GM18870 (cell line): ENCODE measurements around the gene PRSS48.
"Not testable (repeated sequence)": the region's sequence is repeated elsewhere in the genome, so short reads cannot be mapped to it uniquely, and the experiment has no call there.

Experiments used
- ATAC-seq: cut with Tn5 transposase; IDR thresholded peaks from one replicate; pipeline ENCODE4 v1.9.1; 2021; ENCODE audit warnings: moderate library complexity; ENCODE audit not compliant: unreplicated experiment

The PRSS48 gene, protein sequence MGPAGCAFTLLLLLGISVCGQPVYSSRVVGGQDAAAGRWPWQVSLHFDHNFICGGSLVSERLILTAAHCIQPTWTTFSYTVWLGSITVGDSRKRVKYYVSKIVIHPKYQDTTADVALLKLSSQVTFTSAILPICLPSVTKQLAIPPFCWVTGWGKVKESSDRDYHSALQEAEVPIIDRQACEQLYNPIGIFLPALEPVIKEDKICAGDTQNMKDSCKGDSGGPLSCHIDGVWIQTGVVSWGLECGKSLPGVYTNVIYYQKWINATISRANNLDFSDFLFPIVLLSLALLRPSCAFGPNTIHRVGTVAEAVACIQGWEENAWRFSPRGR

DNA sequence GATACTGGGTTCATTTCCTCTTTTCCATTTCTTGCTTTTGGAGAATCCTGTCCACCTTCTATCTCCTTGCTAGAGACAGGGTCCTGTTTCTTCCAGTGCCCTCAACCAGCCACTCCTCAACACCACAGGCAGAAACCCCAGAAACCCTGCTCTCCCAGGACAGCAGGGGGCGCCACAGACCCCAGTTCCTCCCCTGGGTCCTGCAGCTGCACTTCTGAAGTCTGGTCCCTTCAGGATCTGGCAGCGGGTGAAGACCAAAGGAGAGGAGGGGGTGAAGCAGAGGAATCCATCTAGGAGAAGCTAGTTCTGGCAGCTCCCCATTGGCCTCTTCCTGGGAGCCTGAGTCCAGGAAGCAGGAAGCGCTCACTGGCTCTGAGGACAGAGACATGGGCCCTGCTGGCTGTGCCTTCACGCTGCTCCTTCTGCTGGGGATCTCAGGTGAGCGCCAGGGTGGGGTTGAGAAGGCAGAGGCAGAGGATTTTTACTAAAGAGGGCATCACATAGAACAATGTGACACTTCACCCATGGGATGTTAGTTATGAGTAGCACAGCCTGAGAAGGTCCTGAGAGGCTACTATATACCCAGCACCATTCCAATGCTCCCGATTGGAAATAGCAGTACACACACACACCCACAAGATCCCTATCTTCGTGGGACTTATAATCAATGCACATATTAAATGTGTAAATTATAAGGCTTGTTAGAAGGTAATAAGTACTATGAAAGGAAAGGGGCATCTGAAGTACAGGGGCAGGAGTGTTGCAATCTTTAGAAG is at the start of gene PRSS48:
PRSS48 (plus strand) TSS at position 375 of the 776 bp plus-strand sequence; CDS start at position 387, 12 bp downstream.
- ATAC-seq: no peak

- no peak for ATAC-seq
Measured at GRCh38 chr4:151227172-151227571, 49.8 kb upstream of the PRSS48 start.

- ATAC-seq: no peak
Measured at GRCh38 chr4:151227731-151228130, 49.2 kb upstream of the PRSS48 start.

DNA sequence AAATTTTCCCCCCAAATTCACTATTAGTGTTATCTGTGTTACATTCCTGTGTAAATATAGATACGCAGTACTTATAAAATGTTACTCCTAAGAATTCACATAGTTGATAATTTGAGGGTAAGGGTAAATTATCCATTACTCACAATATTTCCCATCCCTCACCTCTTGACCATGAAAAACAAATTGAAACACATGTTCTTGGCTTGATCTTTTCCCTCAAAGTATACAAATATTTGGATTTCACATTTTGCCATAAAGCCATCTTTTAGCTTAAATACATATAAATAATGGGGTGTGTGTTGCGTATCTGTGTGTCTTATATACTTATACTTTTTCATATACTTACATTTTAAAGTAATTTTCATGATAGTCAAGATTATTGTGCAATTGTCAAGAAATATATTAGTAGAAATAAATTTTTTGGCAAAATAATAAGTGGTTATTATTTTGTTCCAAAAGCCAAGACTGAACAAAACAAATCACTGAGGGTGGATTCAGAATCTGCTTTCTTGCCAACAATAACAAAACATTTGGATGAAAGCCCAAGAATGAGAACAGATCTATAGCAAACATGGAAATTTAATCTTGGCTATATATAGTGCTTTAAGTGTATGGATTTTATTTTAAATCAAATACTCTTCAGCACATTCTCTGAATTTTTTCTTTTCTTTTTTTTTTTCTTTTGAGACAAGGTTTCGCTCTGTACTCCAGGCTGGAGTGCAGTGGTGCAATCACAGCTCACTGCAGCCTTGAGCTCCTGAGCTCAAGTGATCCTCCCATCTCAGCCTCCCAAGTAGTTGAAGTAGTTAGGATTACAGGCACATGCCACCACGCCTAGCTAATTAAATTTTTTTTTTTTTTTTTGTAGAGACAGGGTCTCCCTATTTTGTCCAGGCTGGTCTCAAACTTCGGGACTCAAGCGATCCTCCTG is 48.5 kb upstream of the PRSS48 start:
- ATAC-seq: no peak

- no peak for ATAC-seq
Measured at GRCh38 chr4:151231915-151232595, 44.9 kb upstream of the PRSS48 start.

- no peak for ATAC-seq
Measured at GRCh38 chr4:151233600-151233999, 43.4 kb upstream of the PRSS48 start.

GRCh38 chr4:151235373-151235772 is 41.6 kb upstream of the PRSS48 start:
- not testable (repeated sequence) for ATAC-seq

DNA sequence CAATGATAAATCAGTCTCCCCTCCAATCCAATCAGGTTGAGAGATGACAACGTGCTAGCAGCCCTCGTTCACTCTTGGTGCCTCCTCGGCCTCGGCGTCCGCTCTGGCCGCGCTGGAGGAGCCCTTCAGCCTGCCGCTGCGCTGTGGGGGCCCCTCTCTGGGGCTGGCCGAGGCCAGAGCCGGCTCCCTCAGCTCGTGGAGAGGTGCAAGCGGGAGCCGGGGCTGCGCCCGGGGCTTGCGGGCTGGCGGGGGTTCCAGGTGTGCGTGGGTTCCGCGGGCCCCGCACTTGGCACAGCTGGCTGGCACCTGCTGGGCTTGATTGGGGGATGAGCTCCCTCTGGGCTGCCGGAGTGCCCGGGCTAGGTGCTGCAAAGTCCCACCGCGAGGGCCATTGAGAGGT is 40.9 kb upstream of the PRSS48 start:
- no peak for ATAC-seq

DNA sequence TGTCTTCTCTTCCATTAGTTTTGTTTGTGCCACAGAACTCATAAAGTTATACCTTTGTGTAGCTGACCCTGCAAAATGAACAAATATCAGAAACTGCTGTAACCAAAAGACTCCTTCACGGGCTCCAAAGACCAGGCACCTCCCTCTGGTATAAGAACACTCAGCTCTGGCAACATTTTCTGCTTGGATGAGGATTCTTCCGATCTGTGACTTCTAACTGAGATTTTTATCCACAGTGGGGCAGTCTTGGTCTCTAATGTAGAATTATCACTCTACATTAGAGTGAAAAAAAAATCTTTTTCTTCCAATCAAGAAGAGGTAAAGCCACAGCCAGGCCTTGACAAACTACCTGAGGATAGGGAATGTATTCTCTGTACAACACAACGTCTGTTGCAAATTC is 38.5 kb upstream of the PRSS48 start:
- no peak for ATAC-seq

DNA sequence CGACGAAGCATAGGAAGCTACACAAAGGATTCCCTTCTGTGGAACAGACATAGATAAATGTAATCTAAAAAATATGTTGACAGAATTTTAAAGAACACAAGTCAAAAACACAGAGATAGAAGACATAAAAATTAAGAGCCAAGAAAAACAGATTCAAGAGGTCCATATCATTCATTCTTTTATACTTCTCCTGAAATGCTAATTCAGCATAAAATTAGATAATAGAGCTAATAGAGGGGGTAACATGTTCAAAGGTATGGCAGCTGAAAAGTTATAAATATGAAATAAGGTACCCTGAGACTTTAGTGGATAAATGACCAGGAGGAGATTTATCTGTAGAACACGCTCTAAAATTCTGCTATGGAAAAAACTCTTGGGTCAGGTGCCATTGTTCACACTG is 37.4 kb upstream of the PRSS48 start:
- ATAC-seq: no peak

GRCh38 chr4:151242305-151242704 is 34.7 kb upstream of the PRSS48 start:
- ATAC-seq: no peak

- ATAC-seq: no peak
Measured at GRCh38 chr4:151246742-151247141, 30.2 kb upstream of the PRSS48 start.

DNA sequence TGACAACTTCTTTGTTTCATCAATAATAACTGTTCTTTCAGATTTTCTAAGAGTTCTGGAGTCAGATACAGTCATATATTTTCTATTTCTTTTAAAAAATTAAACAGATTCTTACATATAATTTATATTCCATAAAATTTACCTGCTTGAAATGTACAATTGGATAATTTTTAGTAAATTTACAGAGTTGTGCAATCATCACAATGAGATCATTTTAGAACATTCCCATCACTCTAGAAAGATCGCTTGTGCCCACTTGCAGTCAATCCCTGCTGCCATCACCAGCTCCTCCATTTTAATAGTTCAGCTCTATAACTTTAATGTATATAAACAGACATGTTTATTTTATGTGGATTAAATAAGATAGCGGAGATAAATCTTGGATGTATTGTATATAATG is 29.6 kb upstream of the PRSS48 start:
- no peak for ATAC-seq

GRCh38 chr4:151248519-151248918 is 28.4 kb upstream of the PRSS48 start:
- ATAC-seq: no peak

- no peak for ATAC-seq
Measured at GRCh38 chr4:151250706-151251105, 26.3 kb upstream of the PRSS48 start.

- no peak for ATAC-seq
Measured at GRCh38 chr4:151251603-151252304, 25.2 kb upstream of the PRSS48 start.

DNA sequence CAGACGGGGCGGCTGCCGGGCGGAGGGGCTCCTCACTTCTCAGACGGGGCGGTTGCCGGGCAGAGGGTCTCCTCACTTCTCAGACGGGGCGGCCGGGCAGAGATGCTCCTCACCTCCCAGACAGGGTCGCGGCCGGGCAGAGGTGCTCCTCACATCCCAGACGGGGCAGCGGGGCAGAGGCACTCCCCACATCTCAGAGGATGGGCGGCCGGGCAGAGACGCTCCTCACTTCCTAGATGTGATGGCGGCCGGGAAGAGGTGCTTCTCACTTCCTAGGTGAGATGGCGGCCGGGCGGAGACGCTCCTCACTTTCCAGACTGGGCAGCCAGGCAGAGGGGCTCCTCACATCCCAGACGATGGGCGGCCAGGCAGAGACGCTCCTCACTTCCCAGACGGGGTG is 21.7 kb upstream of the PRSS48 start:
- ATAC-seq: not testable (repeated sequence)

DNA sequence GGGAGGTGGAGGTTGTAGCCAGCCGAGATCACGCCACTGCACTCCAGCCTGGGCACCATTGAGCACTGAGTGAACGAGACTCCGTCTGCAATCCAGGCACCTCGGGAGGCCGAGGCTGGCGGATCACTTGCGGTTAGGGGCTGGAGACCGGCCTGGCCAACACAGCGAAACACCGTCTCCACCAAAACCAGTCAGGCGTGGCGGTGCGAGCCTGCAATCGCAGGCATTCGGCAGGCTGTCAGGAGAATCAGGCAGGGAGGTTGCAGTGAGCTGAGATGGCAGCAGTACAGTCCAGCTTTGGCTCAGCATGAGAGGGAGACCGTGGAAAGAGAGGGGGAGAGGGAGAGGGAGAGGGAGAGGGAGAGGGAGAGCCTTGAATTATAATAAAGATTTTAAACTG is 21.3 kb upstream of the PRSS48 start:
- ATAC-seq: not testable (repeated sequence)

DNA sequence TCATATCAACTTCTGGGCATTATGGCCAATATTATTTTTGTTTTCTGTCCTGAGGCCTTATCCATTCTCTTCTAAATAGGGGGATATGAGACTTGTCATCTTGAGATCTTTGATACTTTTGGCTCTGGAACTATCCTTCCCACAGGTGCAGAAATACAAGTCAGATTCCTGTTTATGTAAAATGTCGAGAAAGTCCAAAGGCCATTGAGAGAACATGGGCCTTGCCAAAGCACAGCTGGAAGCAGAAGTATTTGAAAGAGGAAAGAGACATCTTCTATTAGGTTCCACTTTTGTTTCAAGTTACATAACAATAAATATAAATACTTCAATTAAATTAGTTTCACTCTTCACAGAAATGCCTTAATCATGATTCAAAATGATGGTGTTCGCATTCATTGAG is 20.8 kb upstream of the PRSS48 start:
- ATAC-seq: no peak

- ATAC-seq: no peak
Measured at GRCh38 chr4:151257704-151258103, 19.3 kb upstream of the PRSS48 start.
